Measurements from ENCODE around the gene GDF10. TPM values are rescaled to one million over a fixed set of nuclear protein-coding genes. Genes with fewer than 3 reads are reported as not detected.

Gene GDF10
- polyA plus RNA-seq, 1 donor (not counting 4 experiments of a cell fraction or from before 2014, with no cell fraction given): not detected

- Histone ChIP-seq H3K4me1 (ENCODE audit: control insufficient read depth, extremely low read depth, insufficient read depth, low read length) (no peaks in the 10 kb centered on the region), H3K9me3 (ENCODE audit: control insufficient read depth, low read depth, low read length) (no peaks in the 10 kb centered on the region), H3K36me3 (ENCODE audit: control insufficient read depth in 2 of 2, extremely low read depth in 1 of 2, insufficient read depth in 2 of 2, low read length in 2 of 2) (no peaks in the 10 kb centered on the region), H3K9me1 (ENCODE audit: control insufficient read depth, extremely low read depth, insufficient read depth, low read length) (no peaks in the 10 kb centered on the region), H3K4me3 (ENCODE audit: control insufficient read depth in 2 of 3, extremely low read depth in 1 of 3, insufficient read depth in 2 of 3, low read depth in 1 of 3, low read length in 3 of 3) (no peak overlapping the region), H3K4me2 (ENCODE audit: control insufficient read depth, extremely low read depth, insufficient read depth, low read depth, low read length) (no peak overlapping the region), H2AFZ (ENCODE audit: control insufficient read depth, low read length) (no peak overlapping the region), H3K79me2 (ENCODE audit: control insufficient read depth, insufficient read depth, low read length) (no peaks in the 10 kb centered on the region), H3K27ac (ENCODE audit: control insufficient read depth, insufficient read depth, low read length) (no peak overlapping the region), H4K20me1 (ENCODE audit: control insufficient read depth, extremely low read depth, insufficient read depth, low read length) (no peaks in the 10 kb centered on the region), H3K9ac (ENCODE audit: control insufficient read depth, extremely low read depth, insufficient read depth, low read length) (no peak overlapping the region), H3K27me3 (ENCODE audit: control insufficient read depth, extremely low read depth, insufficient read depth, low read length) (peaks cover 34% of the 10 kb centered on the region)
- FAIRE-seq (no peak), DNase-seq (ENCODE audit: low read depth, low spot score) (no peak)
- dilution Hi-C loops (cut with MboI; ENCODE audit: extremely low pct_ligation_motif_present, low sequenced_read_pairs): no loop called here
- TF ChIP-seq EZH2 (IDR thresholded peaks at IDR 0.05; ENCODE audit: low read length) (no peak), CTCF (optimal IDR thresholded peaks at IDR 0.05 in 1 of 3, IDR thresholded peaks at IDR 0.05 in 1 of 3, conservative IDR thresholded peaks at IDR 0.05 in 1 of 3; ENCODE audit: extremely low read depth in 1 of 3, insufficient read depth in 2 of 3, low read length in 3 of 3) (no peak)
Observed at GRCh38 chr10:47305566-47305965, 5.6 kb downstream of the GDF10 start.

- Histone ChIP-seq H3K9ac (ENCODE audit: control insufficient read depth, extremely low read depth, insufficient read depth, low read length) (no peak overlapping the region), H2AFZ (ENCODE audit: control insufficient read depth, low read length) (no peak overlapping the region), H3K9me3 (ENCODE audit: control insufficient read depth, low read depth, low read length) (no peaks in the 10 kb centered on the region), H3K4me2 (ENCODE audit: control insufficient read depth, extremely low read depth, insufficient read depth, low read depth, low read length) (no peak overlapping the region), H3K27ac (ENCODE audit: control insufficient read depth, insufficient read depth, low read length) (no peak overlapping the region), H3K4me3 (ENCODE audit: control insufficient read depth in 2 of 3, extremely low read depth in 1 of 3, insufficient read depth in 2 of 3, low read depth in 1 of 3, low read length in 3 of 3) (no peak overlapping the region), H3K9me1 (ENCODE audit: control insufficient read depth, extremely low read depth, insufficient read depth, low read length) (no peaks in the 10 kb centered on the region), H3K27me3 (ENCODE audit: control insufficient read depth, extremely low read depth, insufficient read depth, low read length) (peaks cover 30% of the 10 kb centered on the region), H3K79me2 (ENCODE audit: control insufficient read depth, insufficient read depth, low read length) (no peaks in the 10 kb centered on the region), H4K20me1 (ENCODE audit: control insufficient read depth, extremely low read depth, insufficient read depth, low read length) (no peaks in the 10 kb centered on the region), H3K36me3 (ENCODE audit: control insufficient read depth in 2 of 2, extremely low read depth in 1 of 2, insufficient read depth in 2 of 2, low read length in 2 of 2) (no peaks in the 10 kb centered on the region), H3K4me1 (ENCODE audit: control insufficient read depth, extremely low read depth, insufficient read depth, low read length) (peaks cover under 1% of the 10 kb centered on the region)
- TF ChIP-seq EZH2 (IDR thresholded peaks at IDR 0.05; ENCODE audit: low read length) (no peak), CTCF (optimal IDR thresholded peaks at IDR 0.05 in 1 of 3, IDR thresholded peaks at IDR 0.05 in 1 of 3, conservative IDR thresholded peaks at IDR 0.05 in 1 of 3; ENCODE audit: extremely low read depth in 1 of 3, insufficient read depth in 2 of 3, low read length in 3 of 3) (no peak)
- DNase-seq (ENCODE audit: low read depth, low spot score) (no peak), FAIRE-seq (no peak)
- dilution Hi-C loops (cut with MboI; ENCODE audit: extremely low pct_ligation_motif_present, low sequenced_read_pairs): no loop called here
Observed at GRCh38 chr10:47306387-47307210, 6.6 kb downstream of the GDF10 start.

Data from keratinocyte (primary cell).